GM19467 (cell line): Measurements from ENCODE around the gene CCNI2.

Source experiments
- ATAC-seq: cut with Tn5 transposase; IDR thresholded peaks from one replicate; pipeline ENCODE4 v1.9.1; 2021; ENCODE audit warnings: mild to moderate bottlenecking, moderate library complexity; ENCODE audit not compliant: unreplicated experiment

CCNI2 gene

DNA sequence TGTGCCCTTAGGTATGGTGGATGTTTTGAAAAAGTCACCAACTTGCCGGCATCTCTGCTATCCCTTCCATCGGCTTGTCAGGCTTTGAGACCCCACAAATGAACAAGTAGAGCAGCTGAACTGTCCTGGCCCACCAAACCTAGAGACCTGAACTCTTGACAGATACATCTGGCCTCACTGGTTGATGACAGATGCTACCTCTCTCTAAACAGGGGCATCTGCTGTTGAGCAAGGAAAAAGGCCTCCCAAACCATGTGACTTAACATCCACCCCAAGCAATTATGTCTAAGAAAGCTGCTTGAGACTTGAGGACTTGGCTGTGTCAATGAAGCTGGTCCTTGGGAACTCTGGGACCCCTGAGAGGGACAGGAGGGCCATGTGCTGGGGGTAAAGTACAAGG, 2.3 kb downstream of the CCNI2 start:
- ATAC-seq: no peak

DNA sequence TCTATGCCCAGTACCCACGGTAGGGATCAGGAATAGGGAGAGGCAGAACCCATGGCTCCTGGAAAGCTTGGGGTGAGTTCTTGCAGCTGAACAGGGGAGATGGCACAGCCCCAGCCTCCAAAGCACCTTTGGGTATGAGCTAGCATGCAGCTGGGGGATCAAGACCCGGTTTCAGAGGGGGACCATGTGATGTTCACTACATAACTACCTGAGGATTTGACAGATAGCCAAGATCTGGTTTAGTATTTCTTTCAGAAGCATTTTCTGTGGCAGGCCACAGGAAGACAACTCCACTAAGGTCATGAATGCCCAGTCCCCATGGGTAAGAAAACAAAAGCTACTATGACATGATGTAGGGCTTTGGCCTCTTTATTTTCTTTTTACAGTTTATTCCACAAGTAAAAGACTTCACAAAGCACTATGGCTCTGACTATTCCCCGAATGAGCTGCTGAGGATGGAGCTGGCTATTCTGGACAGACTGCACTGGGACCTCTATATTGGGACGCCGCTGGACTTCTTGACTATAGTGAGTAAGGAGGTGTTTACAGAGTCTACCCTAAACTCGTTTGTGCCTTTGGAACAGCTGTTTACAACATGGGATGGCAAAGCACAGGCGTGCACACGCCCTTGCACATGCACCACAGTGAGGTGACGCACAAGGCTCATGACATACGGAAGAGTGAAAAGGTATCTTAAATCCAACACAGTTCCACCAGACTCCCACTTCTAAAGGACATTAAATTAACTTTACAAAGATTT, 3.4 kb downstream of the CCNI2 start:
- peak; percentile 31 for ATAC-seq

DNA sequence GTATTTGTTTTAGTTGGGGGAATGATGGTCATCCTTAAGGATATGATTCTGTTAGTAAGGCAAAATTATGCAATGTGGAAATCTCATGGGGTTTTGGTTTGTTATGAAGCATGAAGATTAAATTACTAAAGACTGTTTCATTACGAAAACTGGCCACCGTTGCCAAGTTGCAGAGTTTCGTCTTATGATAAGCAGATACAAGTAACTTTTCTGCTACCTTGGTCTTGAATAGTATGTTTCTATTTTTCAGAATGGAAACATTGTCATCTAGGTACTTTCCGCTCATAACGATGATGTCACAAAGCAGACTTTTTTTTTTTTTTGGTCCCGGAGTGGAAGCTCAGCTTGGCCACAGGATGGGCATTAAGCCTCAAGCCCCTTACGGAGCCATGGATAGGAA, 4.2 kb downstream of the CCNI2 start:
- no peak for ATAC-seq

DNA sequence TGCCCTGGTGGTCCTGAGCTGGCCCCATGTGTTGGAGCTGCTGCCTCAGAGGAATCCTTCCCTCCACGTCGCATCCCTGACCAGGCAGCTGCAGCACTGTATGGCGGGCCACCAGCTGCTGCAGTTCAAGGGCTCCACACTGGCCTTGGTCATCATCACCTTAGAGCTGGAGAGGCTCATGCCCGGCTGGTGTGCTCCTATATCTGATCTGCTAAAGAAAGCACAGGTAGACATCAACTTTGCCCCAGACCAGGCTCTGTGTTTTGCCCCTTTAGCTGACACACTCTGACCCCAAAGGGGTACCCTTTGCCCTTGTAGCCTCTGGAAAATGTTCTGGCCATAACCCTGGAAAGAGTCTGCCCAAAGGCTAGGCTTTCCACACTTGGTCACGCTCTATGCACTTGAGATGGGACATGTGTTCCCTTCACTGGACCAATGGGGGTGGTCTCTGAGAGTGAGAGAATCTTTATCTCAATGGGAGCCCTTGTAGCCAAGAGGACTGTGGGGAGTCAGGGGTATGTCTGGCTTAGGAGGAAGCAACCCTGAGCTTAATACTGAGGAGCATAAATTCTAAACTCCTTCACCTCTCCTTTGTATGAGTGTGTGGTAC, 4.8 kb downstream of the CCNI2 start:
- no peak for ATAC-seq

DNA sequence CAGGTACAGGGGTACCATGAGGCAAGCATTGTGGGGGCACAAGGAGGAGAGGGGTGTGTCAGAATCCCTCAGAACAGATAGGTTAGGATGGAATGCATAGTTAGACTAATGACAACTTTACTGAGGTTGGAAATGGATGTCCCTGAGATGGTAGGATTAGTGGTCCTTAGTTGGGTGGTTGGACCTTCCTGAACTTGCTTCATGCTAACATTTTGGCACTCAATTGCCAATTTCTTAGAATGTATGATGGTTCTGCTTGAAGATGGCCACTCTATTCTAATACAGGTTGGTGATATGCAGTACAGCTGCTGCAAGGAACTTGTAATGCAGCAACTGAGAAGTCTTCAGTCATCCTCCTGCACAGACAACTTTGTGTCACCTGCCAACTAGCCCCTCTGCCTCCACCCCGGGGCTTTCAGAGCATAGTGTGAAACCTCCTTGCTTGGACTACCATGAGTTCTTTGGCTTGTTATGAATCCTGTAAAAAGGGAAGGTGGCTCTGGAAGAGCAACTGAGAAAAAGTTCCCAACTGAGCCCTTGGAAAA, 5.4 kb downstream of the CCNI2 start:
- no peak for ATAC-seq

DNA sequence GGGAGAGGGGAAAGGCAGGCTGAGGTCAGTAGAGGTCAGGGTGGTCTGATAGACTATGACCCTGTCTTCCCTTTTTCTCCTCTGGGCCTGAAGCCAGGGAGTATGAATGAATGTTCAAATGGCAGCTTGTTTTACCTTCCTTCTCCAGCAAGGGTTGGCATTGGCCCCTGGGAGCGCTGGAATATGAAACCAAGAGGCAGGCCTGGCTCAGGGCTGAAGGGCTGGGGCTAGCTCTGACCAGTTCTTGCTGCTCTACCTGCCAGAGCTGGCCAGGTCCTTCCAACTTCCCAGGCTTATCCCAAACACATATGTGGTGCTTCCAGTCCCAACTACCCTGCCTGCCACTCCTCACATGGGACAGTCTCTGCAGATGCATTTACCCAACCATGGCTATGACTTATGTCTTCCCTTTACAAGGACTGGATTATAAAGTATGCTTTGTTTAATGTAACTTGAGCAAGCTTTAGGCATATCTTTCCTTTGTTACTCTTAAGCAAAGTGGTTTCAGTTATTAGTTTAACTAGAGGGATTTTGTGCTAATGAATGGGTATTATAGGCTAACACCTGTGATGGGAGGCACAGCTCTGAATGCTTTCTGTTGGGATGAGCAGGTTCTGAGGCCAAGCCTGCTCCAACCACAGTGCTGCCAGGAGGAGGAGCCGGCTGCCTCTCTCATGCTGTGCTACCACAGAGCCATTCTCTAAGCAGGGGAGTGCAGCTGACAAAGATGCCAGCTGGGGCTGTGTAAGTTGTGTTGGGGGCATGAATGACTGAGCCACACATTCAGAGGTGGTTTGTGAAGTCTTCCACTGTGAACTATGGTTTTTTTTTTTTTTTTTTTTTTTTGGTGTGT, 6.1 kb downstream of the CCNI2 start:
- no peak for ATAC-seq

DNA sequence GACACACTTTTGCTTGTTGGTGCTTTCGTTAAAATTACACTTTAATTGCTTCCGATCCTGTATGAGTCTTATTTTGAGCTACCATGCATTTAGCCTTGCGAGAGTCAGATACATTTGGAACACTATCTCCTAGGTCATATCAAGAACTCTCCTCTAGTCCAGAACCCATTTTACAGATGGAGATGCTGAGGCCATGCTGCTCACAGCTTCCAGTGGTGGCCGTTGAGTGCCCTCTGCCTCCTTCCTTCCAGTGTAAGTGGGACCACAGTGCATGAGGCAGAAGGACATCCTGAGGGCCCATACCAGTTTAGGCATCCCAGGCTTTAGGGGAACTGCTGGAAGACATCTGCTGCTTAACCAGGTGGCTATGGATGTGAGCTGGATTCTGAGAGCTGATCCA, 6.9 kb downstream of the CCNI2 start:
- ATAC-seq: no peak

DNA sequence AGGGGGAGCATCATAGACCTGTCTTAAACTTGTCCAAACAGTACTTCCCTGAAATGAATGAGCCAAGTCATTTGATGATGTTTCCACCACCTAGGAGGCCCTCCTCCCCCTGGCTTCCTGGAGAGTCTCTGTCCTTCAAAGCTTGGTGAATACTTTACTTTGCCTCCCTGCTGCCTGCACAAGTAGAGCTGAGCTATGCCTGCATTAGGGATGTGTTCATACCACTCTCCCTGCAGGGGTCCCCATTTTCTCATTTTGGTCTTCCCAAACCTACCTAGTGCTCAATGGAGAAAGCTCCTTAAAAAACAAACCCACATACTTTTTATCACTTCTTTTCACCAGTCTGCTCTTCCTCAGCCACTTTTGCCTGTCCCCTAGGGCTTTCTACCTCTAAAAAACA, 7.7 kb downstream of the CCNI2 start:
- ATAC-seq: no peak

DNA sequence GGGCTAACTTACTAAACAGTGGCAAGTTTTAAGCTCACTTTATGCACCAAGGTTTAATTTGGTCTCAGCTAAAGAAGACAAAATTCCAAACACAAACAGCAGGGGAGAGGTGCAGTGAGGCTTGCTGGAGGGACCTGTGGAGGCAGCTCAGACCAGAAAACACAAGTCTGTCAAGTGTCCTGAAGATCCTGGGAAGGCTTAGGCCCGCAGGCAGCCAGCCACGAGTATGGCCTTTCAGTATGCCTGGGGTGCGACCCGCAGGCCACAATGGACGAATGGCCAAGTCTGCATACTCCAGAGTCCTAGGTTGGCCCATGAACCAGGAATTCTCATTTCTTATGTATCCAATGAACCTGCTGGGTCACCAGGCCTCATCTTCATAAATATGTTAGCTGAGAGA, 9.3 kb downstream of the CCNI2 start:
- no peak for ATAC-seq

DNA sequence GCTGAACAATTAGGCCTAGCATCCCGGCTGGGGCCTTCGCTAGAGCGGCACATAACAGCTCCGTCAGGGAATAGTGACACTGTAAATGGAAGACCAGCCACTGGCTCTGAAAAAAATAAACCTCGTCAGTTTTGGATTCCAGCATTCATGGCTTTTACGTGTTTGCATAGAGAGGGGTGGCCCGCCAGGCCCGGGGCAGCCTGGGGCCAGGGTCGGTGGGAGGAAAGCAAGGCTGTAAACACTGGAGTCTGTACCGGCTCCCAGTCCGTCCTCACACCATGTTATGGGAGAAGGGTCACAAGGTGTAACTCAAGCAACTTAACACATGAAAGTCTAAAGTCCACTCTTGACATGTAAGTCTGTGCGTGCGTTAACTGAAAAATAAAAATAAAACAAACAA, 11.2 kb downstream of the CCNI2 start:
- no peak for ATAC-seq

DNA sequence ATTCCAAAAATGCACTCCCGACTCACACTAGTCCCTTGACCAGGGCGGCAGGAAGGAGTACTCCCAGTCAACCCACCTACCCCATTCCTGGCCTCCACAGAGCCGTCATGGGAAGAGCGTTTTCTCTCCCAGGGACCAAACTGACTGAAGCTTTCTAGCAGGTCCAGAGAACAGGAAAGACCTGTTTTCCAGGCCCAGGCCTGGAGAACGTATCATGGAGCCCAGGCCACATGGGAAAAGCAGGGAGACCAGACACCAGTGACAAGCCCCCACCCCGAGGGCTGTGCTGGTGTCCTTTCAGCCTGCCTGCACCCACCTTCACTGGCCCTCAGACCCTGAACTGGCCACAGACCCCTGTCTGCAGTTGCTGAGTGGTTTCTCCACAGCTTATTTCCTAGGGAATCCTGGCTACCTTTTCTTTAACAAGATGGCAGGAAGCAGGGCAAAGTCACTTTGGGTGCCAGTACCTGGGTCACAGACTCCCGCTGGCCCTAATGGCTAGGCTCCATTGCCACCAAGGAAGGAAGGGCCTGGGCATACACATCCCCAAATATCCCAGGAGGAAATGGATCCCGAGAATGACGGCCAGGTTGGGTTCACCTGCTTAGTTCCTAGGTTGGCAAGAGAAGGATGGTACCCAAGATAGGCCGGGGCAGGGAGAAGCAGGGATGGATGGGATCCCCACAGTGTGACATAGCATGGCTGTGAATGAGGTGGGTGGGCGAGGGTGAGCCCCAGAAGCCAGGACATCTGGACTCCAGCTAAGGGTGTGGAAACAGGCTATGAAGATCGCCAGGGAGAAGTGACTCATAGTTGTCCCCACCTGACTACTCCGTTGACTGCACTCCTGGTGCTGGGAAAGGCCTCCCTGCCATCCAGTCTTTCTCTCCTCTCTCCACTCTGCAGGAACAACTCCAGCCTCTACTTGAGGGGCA, 12.2 kb downstream of the CCNI2 start:
- no peak for ATAC-seq

DNA sequence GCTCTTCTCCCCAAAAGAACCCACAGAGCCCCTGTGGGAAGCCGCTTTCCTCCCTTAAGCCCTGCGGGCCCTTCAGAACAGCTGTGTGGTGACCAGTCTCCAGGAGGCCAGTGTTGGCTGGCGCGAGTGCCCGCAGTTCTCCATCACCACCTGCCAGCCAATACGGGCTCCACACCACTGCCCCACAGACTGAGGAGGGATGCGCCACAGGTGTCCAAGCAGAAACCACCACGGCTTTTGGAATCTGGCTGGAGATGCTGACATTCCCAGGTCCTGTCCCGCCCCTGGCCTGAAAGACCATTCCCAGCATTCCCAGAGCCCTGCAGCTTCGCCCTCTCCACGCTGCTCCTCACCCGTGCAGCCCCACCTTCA, 12.8 kb downstream of the CCNI2 start:
- no peak for ATAC-seq

DNA sequence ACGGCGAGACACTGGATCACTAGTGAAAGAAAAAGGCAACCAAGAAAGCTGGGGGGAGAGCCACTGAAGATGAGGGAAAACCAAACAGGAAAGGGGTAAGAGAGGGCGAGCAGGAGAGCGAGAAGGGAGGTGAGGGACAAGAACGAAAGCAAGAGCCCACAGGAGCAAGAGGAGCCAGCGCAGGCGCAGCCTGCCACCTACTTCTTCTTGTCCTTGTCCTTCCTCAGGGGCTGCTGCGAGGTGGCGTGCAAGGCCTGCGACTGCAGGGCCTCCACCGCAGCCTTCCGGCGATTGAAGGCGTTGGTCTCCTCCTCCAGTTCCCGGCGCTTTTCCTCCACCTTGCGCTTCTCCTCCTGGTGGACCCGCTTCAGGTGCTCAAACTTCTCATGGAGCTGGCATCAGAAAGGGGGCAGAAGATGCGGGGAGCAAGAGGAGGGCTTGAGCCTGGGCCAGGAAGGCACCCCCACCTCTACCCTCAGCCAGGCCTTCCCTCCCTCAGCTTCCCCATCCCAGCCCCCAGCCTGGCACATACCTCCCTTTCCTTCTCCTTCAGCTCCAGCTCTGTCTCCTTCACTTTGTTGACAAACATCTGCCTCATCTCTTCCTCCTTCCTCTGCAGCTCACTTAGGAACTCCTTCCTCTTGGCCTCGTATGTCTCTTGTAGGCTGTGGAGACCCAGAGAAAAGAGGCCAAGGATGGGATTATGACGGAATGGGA, 13.5 kb downstream of the CCNI2 start:
- ATAC-seq: no peak

DNA sequence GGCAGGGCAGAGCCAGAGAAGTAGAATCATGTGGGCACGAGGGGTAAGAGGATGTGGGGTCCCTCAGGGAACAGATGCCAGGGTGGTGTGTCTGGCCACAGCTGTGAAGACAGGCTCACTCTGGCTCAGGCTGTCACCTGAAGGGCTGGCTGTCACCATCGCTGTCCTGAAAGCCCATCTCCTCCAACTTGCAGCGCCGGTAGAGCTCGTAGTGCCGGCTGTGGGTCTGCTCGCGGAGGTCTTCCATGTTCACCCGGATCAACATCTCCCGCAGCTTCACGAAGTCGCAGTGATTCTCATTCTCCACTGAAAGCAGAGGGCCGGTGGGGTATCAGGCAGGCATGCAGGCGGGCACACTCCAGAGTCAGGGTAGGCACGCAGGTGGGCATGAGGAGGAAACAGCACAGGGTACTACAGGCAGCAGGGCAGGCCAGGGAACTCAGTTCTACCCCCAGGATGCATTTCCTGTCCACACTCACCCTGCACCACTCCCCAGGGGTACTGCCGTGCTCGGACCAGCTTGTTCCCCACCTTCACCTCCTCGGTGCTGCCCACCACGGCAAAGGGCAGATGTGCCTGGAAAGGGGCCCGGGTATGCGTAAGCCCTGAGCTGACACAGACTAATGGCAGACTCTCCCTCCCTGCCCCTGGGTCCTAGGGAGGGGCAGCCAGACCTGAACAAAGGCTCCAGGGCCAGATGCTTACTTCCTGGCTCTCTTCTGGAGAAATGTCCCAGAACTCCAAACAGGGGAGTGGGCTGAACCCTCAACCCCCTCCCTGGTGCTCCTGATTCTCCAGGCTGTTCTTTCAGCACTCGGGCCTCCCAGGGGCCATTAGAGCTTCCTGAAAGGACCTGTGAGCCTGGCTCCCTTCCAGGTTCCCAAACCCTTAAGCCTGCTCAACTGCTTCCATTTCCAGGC, 14.4 kb downstream of the CCNI2 start:
- no peak for ATAC-seq

DNA sequence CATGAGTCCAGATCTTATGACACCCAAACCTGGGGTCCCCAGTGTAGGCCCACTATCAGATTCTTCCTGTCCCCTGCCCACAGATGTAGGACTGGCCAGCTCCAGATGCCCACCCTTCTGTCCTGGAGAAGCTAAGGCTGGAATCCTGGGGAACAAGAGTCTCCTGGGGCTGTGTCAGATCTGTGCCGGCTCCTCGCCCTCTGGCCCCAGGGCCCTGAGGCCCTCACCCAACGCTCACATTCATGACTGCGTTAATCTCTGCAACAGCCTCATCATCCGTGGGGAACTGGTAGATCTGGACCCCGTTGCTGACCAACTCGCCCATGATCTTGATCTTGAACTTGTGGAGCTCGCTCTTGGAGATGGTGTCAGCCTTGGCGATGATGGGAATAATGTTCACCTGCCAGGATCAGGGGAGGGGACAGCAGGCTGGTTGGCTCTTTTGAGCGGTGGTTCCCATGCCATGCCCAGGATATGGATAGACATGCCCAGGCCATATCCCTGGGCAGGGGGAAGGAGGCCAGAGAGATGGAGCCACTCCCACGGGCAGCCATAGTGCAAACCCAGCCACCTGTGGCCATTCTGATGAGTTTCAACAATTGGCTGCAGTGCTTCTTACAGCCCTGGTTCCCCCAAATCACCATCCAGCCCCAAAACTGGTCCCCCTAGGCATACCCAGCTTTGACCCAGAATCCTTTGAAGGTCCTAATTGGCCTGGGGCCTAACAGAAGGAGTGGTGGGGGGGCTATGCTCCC, 15.2 kb downstream of the CCNI2 start:
- ATAC-seq: no peak

DNA sequence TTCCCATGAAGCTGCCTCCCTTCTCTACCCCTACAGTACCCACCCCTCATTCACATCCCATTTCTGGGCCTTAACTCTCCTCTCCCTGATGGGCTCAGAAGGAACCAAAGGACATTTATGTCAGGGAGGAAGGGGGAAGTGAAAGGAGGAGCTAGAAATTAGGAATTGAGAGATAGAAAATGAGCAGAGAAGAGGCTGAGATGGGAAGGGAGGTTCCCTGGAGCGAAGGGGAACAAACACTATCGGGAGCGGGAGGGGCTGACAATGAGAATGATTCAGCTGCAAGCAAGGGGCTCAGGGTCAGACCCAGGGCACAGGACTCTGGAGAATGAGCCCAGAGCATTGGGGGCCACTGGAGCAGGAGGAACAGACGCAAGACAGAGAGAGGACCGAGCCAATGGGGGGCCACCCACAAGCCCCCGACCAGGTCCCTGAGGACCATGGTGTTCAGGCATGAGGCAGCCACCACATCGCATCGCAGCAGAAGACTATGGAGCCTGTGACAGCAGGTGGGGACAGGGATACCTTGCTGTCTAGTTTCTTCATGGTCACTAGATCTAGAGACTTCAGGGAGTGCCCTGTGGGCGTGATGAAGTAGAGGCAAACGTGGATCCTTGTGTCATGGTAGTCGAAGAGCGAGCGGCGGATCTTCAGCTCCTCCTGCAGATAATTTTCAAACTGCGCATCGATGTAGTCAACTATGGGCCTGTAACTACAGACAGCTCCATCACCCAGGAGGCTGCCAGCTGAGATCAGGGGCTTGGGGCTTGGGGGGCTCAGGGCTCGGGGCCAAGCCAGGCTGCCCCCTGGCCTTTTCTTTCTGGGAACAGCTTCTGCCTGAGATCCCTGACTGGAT, 16.2 kb downstream of the CCNI2 start:
- ATAC-seq: no peak

DNA sequence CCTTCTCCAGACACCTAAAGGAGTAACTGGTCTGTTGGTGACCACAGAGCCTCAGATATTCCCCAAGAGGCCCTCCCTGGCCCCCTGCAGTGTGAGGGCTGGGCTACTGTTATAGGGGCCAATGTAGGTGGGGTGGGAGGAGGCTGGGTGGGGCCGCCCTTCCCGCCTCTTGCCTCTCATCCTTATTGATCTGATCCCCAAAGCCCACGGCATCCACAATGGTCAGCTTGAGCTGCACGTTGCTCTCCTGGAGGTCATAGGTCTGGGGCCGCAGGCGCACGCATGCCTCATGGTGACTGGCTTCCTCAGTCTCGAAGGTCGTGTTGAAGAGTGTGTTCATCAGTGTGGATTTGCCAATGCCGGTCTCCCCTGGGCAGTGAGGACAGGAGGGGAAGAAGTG, 16.8 kb downstream of the CCNI2 start:
- no peak for ATAC-seq
